Kidney epithelial cell (primary cell): ENCODE results near the gene OPA1. TPM values are rescaled to one million over a fixed set of nuclear protein-coding genes. Genes with fewer than 3 reads are reported as not detected.

ENCODE experiments used
- DNase-seq: peaks from one replicate; pipeline ENCODE4 v3.0.0-alpha.2; 2010; ENCODE audit warnings: low read depth
- H3K27me3 ChIP-seq: 2 replicates; pipeline ENCODE4 v1.6.0; 2011; ENCODE audit warnings: low read length; ENCODE audit not compliant: control insufficient read depth, insufficient read depth
- H3K36me3 ChIP-seq: 2 replicates; pipeline ENCODE4 v1.5.1; 2011; ENCODE audit warnings: low read length; ENCODE audit not compliant: control insufficient read depth, insufficient read depth
- H3K4me3 ChIP-seq: 2 replicates; pipeline ENCODE4 v1.5.1; 2011; ENCODE audit warnings: low read depth, mild to moderate bottlenecking, control low read depth, low read length
- total RNA-seq: library from RNA; depleted of rRNA; stranded (reverse); fragments of >200 nt; gene quantifications from 2 replicates; pipeline ENCODE4 v1.2.3, GENCODE V29; 2015
- TF ChIP-seq, protein P1 (sequence below): IDR thresholded peaks from 2 replicates; pipeline ENCODE4 v1.5.1; 2011; ENCODE audit warnings: mild to moderate bottlenecking, moderate library complexity, low read length, control low read depth, inconsistent platforms; ENCODE audit not compliant: insufficient read depth, poor library complexity, severe bottlenecking

OPA1 gene
- total RNA-seq, 1 donor from 2014 or later, result 60.6 TPM

DNA sequence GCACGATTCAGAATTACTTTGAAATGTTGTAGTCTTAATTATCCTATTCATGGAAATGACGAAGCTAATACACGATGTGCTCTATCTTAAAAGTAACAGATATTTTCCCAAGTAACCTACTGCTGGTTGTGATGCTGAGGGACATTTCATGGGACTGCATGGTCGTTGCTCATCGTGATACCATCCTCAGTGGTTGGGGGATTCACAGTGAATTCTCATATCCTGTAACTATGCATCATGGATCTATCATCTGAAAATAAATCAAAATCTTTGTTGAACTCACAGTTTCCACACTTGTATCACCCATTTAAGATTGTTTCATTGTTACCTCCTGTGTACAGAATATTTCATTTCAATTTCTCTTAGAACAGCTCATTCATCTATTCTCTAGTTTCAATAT is 84.7 kb downstream of the OPA1 start:
- DNase-seq, result no peak
- TF ChIP-seq, protein P1, sequence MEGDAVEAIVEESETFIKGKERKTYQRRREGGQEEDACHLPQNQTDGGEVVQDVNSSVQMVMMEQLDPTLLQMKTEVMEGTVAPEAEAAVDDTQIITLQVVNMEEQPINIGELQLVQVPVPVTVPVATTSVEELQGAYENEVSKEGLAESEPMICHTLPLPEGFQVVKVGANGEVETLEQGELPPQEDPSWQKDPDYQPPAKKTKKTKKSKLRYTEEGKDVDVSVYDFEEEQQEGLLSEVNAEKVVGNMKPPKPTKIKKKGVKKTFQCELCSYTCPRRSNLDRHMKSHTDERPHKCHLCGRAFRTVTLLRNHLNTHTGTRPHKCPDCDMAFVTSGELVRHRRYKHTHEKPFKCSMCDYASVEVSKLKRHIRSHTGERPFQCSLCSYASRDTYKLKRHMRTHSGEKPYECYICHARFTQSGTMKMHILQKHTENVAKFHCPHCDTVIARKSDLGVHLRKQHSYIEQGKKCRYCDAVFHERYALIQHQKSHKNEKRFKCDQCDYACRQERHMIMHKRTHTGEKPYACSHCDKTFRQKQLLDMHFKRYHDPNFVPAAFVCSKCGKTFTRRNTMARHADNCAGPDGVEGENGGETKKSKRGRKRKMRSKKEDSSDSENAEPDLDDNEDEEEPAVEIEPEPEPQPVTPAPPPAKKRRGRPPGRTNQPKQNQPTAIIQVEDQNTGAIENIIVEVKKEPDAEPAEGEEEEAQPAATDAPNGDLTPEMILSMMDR, result no peak
- Histone ChIP-seq H3K27me3 (no peaks in the 10 kb centered on the region), H3K4me3 (no peak overlapping the region), H3K36me3 (no peaks in the 10 kb centered on the region)

DNA sequence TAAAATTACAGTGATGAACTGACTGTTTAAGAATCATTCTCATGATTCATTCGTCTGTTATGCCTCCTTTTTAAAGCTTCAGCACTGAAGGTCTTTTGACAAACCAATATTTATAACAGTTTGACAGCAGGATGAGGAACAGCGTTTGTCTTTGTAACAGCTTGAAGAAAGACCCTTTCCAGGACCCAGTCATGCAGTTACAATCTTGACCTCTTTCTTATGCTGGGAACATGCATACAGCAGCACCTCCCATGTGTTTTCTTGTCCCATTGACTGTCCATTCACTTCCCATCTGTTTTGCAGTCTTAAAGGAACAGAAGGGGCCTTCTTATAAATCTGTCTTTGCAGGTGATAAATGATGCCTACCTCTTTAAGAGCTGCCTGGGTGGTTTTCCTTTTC is 87.2 kb downstream of the OPA1 start:
- TF ChIP-seq, protein P1, result no peak
- H3K4me3 ChIP-seq, result no peak overlapping the region
- no peaks in the 10 kb centered on the region for H3K36me3 ChIP-seq
- DNase-seq, result peak; percentile 21
- H3K27me3 ChIP-seq, result no peaks in the 10 kb centered on the region

GRCh38 chr3:193681631-193682030 is 88.6 kb downstream of the OPA1 start:
- no peaks in the 10 kb centered on the region for H3K27me3 ChIP-seq
- no peak overlapping the region for H3K4me3 ChIP-seq
- no peaks in the 10 kb centered on the region for H3K36me3 ChIP-seq
- TF ChIP-seq, protein P1, result no peak
- no peak for DNase-seq

DNA sequence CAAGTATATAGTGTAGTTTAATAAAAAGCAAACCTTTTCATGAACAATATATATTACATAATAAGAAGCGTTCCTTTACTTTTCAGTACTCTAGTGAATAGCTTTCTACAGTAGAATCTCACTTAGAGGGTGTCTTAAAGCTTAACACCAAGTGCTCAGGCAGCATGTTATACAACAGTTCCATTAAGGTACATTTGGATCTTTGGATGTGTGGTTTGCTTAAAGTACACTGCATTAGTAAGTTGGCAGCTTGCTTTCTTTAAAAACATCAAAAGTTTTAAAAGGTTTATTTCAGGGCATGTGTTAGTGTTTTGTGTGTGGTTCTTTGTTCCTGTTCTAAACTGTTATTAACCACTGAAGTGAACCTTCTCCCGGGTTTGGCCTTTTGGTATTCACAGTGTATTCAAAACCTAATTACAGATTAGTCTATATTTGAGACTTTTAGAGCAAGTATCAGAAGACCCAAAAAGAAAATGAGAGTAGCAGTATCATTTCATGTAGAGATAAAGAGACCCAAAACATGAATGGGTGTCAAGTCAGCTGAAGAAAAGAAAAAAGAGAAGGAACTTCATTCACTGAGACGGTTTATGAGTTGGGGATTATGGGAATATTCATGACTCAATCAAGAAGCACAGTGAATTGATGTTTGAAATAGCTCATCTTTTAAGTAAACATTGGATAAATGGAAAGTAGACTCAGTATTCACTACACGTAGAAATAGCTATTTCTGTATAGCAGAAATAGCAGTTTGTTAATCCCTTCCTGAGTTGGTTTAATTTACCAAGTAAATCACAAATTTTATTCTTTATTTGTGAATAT is 93.9 kb downstream of the OPA1 start:
- no peaks in the 10 kb centered on the region for H3K36me3 ChIP-seq
- no peak overlapping the region for H3K4me3 ChIP-seq
- DNase-seq, result no peak
- no peaks in the 10 kb centered on the region for H3K27me3 ChIP-seq
- TF ChIP-seq, protein P1, result no peak

DNA sequence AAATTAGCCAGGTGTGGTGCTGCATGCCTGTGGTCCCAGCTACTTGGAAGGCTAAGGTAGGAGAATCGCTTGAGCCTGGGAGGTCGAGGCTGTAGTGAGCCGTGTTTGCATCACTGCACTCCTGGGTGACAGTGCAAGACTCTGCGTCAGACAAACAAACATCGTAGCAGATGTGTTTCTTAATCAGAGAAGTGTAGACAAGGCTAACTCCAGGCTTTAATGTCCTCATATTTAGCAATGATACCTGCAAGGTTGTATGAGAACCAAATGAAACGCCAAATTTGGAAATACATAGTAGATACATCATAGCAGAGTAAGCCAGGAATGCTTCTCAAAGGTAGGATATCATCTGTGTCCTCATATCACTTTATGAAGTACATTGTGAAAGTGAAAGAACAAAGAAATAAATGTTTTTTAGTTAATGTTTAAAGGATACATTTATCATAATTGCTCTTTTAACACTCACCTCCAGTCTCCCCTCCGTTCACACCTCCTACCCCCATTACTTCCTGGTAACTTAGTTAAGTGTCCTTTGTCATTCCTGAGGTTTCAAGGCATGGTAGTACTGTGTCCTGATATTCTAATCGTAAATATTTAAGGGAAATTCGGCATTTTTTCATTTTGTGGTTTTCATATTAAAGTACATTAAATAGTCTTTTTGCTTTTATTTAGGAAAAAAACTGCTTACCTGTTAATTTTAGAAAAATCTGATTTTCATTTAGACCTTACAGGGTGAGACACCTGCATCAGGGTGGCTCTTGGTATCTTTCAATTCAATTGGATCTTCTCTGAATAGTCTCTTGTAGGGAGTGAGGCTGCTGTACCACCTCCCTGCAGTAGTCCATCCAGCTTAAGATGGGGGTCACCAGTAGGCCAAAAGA is 96.1 kb downstream of the OPA1 start:
- Histone ChIP-seq H3K27me3 (no peaks in the 10 kb centered on the region), H3K4me3 (no peak overlapping the region), H3K36me3 (no peaks in the 10 kb centered on the region)
- DNase-seq, result no peak
- TF ChIP-seq, protein P1, result no peak
